ENCODE data around the gene MRPS5. TPM values are rescaled to one million over a fixed set of nuclear protein-coding genes. Genes with fewer than 3 reads are reported as not detected.

Gene MRPS5
- total RNA-seq: 30.2 and 30.6 TPM in 2 replicates

DNA sequence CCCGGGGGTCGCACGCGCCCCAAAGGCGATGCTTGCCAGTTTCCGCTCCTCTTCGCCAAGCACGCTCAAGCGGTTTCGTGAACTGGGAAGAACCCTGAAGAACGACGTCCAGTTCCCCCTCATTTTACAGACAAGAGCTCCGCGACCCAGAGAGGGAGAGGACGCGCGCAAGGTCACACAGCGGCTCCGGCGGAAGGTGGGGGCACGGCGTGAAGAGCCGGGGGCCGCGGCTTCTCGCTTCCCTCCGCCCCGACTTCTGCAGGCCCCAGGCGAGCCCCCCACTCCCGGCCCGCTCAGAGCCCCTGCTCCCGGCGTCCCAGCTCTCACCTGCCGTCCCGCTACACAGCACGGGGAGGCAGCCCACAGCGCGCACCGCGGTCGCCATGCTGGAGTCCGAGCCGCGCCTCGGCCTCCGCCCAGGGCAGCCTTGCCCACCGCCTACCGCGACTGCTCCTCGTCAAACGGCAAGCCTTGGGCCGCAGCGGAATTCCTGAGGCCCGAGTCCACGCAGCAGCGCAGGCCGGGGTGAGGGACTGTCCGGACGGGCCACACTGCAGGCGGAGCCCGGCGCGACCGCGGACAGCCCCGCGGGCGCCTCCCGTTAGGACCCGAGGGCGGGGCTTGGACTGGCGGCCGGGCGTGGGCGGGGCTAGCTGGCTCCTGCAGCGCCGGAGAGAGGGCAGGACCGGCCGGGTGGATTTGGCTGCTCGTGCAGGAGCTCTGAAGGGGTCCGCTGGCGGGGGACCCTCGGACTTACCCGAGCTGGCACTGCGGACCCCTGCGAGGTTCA lies at the start of gene MRPS5:
Gene MRPS5, minus strand, starts transcription at position 402 of the 790 bp plus-strand sequence. Its CDS starts 17 bp downstream, at position 385.

DNA sequence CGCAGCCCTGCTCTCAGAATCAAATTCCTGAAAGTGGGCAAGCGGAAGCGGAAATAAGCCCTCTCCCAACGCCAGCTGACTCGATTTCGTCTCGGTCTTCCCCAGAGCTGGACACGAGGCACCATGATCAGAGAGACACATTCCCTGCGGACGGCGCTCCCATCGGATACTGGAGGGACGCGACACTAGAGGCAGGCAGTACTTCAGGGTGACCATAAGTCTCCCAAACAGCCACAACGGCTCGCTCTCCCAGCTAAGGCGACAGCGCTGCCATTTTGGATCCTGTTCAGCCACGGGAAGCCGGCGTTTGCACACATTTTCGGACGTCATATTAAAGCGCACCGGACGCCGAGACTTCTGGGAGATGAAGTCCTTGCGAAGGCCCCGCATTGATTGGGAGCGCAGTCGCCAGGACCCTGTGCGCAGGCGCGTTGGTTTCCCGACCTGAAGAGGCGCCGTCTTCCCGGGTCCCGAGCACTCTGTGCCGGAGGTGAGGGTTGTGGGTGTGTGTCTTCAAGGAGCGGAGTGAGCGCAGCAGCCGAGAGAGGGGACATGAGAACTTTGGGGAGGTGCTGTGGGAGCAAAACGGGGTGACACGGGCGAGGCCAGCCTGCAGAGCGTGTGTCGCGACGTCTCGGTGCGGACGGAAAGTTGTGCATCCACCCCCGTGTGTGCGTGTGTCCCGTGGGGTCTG lies 43.9 kb upstream of the MRPS5 start, which contains the start of gene ZNF2:
Gene ZNF2, plus strand, starts transcription at position 439 of the 694 bp plus-strand sequence. CDS start 10,418 bp downstream, outside the sequence.

GRCh38 chr2:95159690-95160449 lies 38.3 kb upstream of the MRPS5 start, which contains the start of gene ZNF514:
TSS of gene ZNF514 (minus strand) at chr2:95159848. CDS start at chr2:95153253, 6,595 bp downstream.

Other genes with a start within 250 kb of the MRPS5 start
- gene MAL, start 96.1 kb downstream of the MRPS5 start, total RNA-seq: not detected in 2 replicates
- 15.7 and 15.8 TPM in 2 replicates for gene ZNF514, start 38.0 kb upstream of the MRPS5 start, total RNA-seq
- gene ZNF2, start 44.0 kb upstream of the MRPS5 start, total RNA-seq: 6.7 and 10.1 TPM in 2 replicates
- 5.9 and 8.2 TPM in 2 replicates for gene ZNF892, start 85.7 kb upstream of the MRPS5 start, total RNA-seq
- gene PROM2, start 152.6 kb upstream of the MRPS5 start, total RNA-seq: 0.26 and 0.32 TPM in 2 replicates
- gene KCNIP3, start 175.5 kb upstream of the MRPS5 start, total RNA-seq: 3.5 and 4.2 TPM in 2 replicates